Activated T-helper 1 cell treated with anti-CD3 and anti-CD28 coated beads, Interleukin-2, amount 50 U/mL, for 16 hours (primary cell): ENCODE data around the gene CERS2.
A peak's percentile ranks its signal among the peaks of the same experiment; 100 is the strongest.

ENCODE experiments used
- DNase-seq, 2 donors: peaks; one replicate each; pipeline ENCODE4 v3.0.0-alpha.2; 2020; ENCODE audit warnings: low read depth in 1 of 2, low spot score in 1 of 2

The CERS2 gene, protein sequence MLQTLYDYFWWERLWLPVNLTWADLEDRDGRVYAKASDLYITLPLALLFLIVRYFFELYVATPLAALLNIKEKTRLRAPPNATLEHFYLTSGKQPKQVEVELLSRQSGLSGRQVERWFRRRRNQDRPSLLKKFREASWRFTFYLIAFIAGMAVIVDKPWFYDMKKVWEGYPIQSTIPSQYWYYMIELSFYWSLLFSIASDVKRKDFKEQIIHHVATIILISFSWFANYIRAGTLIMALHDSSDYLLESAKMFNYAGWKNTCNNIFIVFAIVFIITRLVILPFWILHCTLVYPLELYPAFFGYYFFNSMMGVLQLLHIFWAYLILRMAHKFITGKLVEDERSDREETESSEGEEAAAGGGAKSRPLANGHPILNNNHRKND

GRCh38 chr1:150974580-150975478 is at the start of gene CERS2:
Gene CERS2, minus strand, starts transcription at chr1:150974835. Its CDS starts 5,745 bp downstream, at chr1:150969090.
- peak; percentile 61 to 65 for DNase-seq

DNA sequence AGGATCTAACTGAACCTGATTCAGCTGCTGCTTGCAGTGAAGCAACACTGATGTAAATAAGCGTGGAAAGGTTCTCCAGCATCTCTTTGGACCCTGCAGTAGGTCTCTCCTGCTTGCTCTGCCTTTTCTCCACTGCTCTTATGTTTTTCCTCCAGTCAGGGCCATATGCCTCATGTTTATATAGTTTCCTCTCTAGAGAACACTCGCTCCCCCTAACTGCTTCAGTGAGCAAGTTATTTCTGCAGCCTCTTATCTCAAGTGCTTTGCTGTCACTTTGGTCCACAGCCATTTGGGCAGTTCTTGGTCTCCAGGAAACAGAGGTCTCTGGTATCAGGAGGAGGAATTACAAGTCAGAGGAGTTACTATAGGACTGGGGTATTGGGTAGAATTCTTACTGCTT is 38.9 kb upstream of the CERS2 start:
- no peak for DNase-seq

- no peak for DNase-seq
These were observed 38.2 kb upstream of the CERS2 start for GRCh38 chr1:151012684-151013471.

DNA sequence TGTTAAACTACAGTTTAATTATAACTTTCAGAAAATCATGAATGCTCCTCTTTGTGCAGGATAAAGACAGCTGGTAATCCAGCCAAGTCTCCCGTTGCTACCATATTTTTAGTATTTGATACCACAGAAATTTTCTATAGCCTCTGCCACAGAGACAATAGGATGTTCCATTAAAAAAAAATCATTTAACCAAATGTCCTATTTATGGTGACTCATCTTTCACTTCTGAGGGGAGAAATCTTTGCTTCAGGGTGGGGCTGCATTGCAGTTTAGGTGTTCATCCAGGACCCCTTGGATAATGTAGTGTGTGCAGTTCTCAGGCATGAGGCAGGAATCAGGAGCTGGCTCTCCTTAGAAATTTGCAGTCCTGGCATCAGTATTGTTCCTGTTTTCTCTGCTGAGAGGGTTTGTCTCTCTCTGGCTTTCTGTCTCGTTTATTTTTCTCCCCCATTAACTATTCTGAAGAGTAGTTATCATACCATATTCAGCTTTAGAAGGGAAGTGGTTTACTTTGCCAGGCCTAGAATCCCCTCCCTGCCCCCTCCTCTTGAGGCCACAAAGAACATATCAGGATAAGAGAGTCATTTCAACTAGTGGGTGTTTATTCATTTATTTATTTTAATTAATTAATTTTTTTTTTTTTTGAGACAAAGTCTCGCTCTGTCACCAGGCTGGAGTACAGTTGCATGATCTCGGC is 36.7 kb upstream of the CERS2 start:
- DNase-seq: no peak

DNA sequence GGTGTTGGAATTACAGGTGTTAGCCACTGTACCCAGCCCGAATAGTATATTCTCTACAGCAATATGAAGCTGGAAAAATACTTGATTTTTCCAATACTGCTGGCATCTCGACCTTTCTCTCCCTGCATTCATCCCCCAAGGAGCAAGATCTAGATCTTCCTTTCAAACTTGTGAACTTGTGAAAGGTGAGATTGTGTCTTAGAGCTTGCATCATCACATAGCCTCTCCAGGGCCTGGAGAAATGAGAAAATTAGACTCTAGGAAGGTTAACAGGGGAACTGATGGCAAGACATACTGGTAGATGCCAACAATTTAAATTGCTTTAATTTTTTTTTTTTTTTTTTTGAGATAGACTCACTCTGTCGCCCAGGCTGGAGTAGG is 35.7 kb upstream of the CERS2 start:
- DNase-seq: no peak

DNA sequence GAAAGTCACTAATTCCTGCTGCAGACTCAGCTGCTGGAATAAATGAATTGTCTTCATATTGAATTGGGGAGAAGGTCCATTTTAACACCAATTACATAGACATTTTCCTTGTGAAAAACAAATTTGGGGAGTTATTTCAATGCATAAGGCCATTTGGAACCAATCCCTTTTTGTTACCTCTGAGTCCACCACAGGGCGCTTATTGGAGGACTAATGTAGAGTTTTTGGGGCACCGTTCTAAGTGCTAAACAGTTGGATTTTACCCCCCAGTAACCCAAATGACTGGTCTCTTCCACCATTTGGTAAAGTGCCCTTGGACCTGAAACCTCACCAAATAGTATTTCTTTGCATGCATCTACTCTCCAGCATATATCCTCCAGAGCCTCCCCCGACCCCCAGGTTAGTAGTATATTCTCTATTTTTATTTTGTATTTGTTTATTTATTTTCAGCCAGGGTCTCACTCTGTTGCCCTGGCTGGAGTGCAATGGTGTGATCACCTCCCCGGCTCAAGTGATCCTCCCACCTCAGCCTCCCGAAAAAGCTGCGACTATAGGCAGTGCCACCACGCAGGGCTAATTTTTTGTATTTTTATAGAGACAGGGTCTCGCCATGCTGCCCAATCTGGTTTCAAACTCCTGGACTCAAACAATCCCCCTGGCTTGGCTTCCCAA is 35.2 kb upstream of the CERS2 start:
- DNase-seq: no peak

- no peak for DNase-seq
These were observed 34.6 kb upstream of the CERS2 start for GRCh38 chr1:151009206-151009587.

DNA sequence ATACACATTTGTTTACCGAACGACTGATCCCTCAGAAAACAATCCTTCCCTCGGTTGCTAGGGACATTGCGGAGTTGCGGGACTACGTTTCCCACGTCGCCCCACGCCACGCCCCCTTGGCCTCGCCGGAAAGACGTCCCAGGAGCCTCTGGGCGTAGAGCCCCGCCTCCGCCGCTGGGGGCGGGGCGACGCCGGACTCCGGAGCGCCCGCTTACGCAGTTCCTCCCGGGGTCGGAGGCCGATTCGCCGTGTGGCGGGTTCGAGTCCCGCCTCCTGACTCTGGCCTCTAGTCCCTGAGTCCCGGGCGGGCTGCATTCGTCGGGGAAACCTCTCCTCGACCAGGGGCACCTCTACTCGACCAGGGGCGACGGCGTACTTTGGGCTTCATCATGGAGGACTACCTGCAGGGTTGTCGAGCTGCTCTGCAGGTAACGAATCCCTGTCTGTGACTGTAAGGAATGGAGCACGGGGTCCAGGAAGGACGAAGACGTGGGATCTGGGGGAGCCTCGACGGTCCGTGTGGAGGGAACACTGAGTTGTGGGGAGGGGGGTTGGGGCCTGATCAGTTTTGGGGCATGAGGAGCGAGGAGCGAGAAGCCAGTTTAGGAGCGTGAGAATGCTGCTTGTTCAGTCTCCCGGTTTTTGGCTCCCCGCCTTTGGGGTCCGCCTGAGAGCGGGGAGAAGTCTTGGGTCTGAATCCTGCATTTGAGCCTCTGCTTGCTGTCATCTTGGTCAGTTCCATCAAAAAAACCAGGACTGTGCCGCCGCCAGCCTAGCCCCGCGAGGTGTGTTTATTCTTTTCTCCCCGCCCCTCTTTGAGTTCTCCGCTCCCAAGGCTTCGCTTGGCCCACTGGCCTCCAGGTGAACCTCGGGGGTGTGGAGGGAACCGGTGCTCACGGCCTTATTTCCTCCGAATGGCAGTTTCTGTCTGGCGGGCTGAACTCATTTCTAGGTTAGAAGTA is 33.9 kb upstream of the CERS2 start, which contains the start of gene PRUNE1:
Gene PRUNE1, plus strand, starts transcription at position 206 of the 962 bp plus-strand sequence. Its CDS starts 184 bp downstream, at position 390.
- DNase-seq: peak; percentile 92 to 95

- DNase-seq: no peak
These were observed 33.2 kb upstream of the CERS2 start for GRCh38 chr1:151007853-151008243.

GRCh38 chr1:151006327-151007052 is 31.9 kb upstream of the CERS2 start, which contains the start of gene MINDY1:
Gene MINDY1, minus strand, starts transcription at chr1:151006902. Its CDS starts 4,285 bp downstream, at chr1:151002617.
- no peak for DNase-seq

DNA sequence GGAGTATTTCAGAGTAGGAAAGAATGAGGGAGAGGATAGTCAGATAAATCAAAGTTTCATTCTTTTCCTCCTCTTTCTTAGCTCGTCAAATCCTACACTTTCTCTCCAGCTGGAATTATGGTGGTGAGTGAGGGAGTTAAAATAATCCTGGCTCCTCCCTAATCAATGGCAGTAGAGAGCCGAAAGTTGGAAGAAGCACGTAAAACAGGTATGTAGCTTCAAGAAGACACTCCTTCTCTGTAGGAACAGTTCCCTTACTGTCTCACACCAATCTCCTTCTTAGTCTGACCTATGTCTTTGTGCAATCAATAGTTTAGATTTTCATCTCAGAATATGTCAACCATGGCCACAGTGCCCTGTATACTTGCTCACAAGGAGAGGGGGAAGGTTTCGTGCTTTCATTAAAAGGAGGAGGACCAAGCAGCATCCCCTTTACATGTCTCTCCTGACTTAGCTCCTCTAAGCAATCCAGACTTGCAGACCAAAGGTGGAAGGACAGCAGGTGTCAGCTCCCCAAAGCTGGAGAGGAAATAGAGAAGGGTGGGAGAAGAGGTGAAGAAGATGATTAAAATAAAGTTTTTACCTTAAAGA is 31.2 kb upstream of the CERS2 start:
- DNase-seq: no peak

DNA sequence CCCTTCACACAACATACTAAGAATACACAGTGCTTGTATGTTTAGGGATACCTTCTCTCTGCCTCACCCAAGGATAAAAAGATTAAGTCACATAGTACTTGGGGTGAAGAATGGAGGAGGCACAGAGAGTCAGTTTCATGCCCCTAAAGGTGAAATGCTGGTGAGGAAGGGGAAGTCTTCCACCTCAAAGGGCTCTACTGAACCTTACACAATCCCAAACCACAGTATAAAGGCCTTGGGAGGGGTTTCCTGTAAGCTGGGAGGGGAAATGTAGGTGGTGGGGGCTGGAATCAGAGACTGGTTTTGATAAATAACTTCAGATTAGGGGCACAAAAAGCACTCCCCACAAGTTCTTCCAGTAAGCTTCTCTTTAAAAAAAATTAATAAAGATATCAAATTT is 28.5 kb upstream of the CERS2 start:
- DNase-seq: no peak

DNA sequence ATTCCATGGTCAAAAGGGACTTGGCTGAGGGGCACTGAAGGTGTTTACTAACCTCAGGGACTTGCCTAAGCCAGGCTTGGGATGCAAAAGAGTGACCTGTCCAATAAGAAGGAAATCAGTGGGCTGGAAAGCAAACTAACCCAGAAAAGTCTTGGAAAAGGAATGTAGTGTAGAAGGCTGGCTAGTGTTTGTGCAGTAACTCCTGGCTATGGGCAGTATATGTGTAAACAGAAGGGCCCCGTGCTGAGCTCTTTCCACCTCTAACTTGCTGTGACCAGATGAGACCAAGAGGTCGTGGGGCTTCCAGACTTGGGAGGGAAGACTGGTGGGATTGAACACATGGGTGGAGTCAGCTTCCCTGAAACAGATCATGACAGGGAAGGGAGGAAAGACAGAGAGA is 28.0 kb upstream of the CERS2 start:
- no peak for DNase-seq

DNA sequence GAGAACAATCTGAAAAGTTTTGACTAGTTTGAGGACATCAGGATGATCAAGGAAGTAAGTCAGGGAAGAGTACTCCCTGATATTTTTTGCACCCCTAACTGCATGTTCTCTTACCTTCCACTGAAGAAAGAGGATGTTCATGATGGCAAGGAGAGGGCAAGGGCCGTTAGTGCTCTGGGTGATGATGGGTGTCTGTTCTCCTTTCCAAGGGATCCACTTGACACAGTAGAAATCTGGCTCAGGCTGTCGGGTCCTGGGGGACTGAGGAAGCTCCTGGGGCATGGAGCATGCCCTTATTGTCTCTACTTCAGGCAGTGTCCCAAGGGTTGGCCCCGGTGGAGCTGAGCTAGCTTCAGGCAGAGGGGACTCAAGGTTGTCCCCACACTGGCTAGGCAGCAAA is 27.4 kb upstream of the CERS2 start:
- DNase-seq: no peak

- no peak for DNase-seq
These were observed 27.0 kb upstream of the CERS2 start for GRCh38 chr1:151001602-151002001.

DNA sequence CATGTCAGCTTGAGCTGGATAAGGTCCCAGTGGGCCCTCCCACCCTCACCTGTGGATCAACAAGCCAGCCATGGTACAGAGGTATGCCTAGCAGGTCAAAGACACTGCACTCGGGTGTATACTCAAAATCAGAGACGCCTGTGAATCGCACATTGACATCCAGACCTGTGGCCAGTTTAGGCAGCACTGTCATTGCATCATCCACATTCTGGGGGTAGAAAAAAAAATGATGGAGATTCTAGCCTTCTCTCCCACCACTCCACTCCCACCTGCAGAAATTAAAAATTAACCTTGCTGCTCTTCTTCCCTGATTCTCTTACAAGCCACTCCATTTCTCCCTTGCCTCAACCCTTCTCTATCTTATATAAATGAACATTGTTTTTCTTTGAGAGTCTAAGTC is 25.8 kb upstream of the CERS2 start:
- DNase-seq: no peak

GRCh38 chr1:150999926-151000325 is 25.3 kb upstream of the CERS2 start:
- no peak for DNase-seq
